ENCODE measurements around the gene CTSW. TPM values are rescaled to one million over a fixed set of nuclear protein-coding genes. Genes with fewer than 3 reads are reported as not detected.

The CTSW gene
- total RNA-seq, 2 experiments from 2014 or later: 20.6 to 21.6 TPM

DNA sequence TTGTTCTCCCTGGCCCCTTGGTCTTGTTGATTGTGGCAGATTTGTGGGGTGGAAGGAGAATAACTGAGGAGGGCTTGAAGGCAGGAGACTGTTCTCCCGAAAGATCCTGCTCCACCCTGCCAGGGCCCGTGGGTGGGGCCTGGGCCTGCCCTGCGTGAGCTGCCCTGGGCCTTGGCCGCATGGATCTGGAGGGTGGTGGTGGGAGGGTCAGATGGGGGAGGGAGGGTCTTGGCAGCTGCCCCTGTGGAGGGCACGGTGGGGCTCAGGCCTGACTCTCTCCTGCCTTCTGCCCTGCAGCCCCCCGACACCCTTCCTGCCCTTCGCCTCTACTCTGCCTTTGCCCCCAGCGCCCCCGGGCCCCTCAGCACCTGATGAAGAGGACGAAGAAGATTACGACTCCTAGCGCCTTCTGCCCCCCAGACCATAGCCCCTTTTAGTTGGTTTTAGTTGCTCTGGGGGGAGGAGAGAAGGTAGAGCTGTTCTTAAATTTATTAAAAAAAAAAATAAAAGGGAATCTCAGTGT, 41.5 kb downstream of the CTSW start:
- intact Hi-C loops (cut with DNase I, micrococcal nuclease): no loop called here

GRCh38 chr11:65921876-65922275, 42.2 kb downstream of the CTSW start:
- H3K27me3 Mint-ChIP-seq: no peaks in the 10 kb centered on the region
- CTCF ChIA-PET: interaction anchor here (4.2 kb wide), 1 partner anchor 33 kb away, joined by 16 read pairs; the partner anchor contains the start of gene FIBP
- Histone ChIP-seq H3K9me3 (ENCODE audit: control insufficient read depth in 1 of 2, insufficient read depth in 1 of 2, low read length in 2 of 2) (no peaks in the 10 kb centered on the region), H3K4me3 (ENCODE audit: low read length) (no peak overlapping the region), H3K36me3 (ENCODE audit: insufficient read depth, low read length) (peaks cover 38% of the 10 kb centered on the region), H3K4me1 (ENCODE audit: insufficient read depth, low read length) (peaks cover 42% of the 10 kb centered on the region), H3K27me3 (ENCODE audit: control insufficient read depth in 1 of 2, insufficient read depth in 2 of 2, low read length in 2 of 2) (no peaks in the 10 kb centered on the region), H3K27ac (ENCODE audit: low read depth in 1 of 2, low read length in 2 of 2) (no peak overlapping the region)
- DNase-seq (no peak), ATAC-seq (ENCODE audit: poor library complexity) (no peak)
- no peaks in the 10 kb centered on the region for H3K9me3 Mint-ChIP-seq
- POLR2A ChIA-PET: interaction anchor here (6.6 kb wide), 1 partner anchor 32 kb away, joined by 104 read pairs; the partner anchor contains the start of genes CCDC85B and FIBP
- peaks cover 41% of the 10 kb centered on the region for H3K36me3 Mint-ChIP-seq (ENCODE audit: low read depth)
- intact Hi-C loops (cut with DNase I, micrococcal nuclease): no loop called here
- TF ChIP-seq, protein P1, sequence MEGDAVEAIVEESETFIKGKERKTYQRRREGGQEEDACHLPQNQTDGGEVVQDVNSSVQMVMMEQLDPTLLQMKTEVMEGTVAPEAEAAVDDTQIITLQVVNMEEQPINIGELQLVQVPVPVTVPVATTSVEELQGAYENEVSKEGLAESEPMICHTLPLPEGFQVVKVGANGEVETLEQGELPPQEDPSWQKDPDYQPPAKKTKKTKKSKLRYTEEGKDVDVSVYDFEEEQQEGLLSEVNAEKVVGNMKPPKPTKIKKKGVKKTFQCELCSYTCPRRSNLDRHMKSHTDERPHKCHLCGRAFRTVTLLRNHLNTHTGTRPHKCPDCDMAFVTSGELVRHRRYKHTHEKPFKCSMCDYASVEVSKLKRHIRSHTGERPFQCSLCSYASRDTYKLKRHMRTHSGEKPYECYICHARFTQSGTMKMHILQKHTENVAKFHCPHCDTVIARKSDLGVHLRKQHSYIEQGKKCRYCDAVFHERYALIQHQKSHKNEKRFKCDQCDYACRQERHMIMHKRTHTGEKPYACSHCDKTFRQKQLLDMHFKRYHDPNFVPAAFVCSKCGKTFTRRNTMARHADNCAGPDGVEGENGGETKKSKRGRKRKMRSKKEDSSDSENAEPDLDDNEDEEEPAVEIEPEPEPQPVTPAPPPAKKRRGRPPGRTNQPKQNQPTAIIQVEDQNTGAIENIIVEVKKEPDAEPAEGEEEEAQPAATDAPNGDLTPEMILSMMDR (IDR thresholded peaks at IDR 0.05): no peak
- peaks cover 27% of the 10 kb centered on the region for H3K4me1 Mint-ChIP-seq (ENCODE audit: low read depth)
- peak overlapping the region; percentile 44 for H3K27ac Mint-ChIP-seq
- peak overlapping the region; percentile 50 for H3K4me3 Mint-ChIP-seq

More for the DNA sequence above, 41.5 kb downstream of the CTSW start:
- no peaks in the 10 kb centered on the region for H3K27me3 ChIP-seq (ENCODE audit: control insufficient read depth in 1 of 2, insufficient read depth in 2 of 2, low read length in 2 of 2)
- H3K27ac ChIP-seq (ENCODE audit: low read depth in 1 of 2, low read length in 2 of 2): no peak overlapping the region
- Mint-ChIP-seq H3K27ac (no peak overlapping the region), H3K4me1 (ENCODE audit: low read depth) (peaks cover 34% of the 10 kb centered on the region), H3K4me3 (peak overlapping the region; percentile 38), H3K36me3 (ENCODE audit: low read depth) (peaks cover 48% of the 10 kb centered on the region), H3K9me3 (no peaks in the 10 kb centered on the region), H3K27me3 (no peaks in the 10 kb centered on the region)
- DNase-seq: peak in 1 of 14 experiments; percentile 32
- H3K36me3 ChIP-seq (ENCODE audit: insufficient read depth, low read length): peaks cover 45% of the 10 kb centered on the region
- peaks cover 48% of the 10 kb centered on the region for H3K4me1 ChIP-seq (ENCODE audit: insufficient read depth, low read length)
- POLR2A ChIA-PET: interaction anchor here (6.6 kb wide), 1 partner anchor 31 kb away, joined by 104 read pairs; the partner anchor contains the start of genes CCDC85B and FIBP
- peak overlapping the region; percentile 84 for H3K4me3 ChIP-seq (ENCODE audit: low read length)
- H3K9me3 ChIP-seq (ENCODE audit: control insufficient read depth in 1 of 2, insufficient read depth in 1 of 2, low read length in 2 of 2): no peaks in the 10 kb centered on the region
- TF ChIP-seq, protein P1 (IDR thresholded peaks at IDR 0.05): no peak
- no peak for ATAC-seq (ENCODE audit: poor library complexity)
- CTCF ChIA-PET: interaction anchor here (4.2 kb wide), 1 partner anchor 33 kb away, joined by 16 read pairs; the partner anchor contains the start of gene FIBP

DNA sequence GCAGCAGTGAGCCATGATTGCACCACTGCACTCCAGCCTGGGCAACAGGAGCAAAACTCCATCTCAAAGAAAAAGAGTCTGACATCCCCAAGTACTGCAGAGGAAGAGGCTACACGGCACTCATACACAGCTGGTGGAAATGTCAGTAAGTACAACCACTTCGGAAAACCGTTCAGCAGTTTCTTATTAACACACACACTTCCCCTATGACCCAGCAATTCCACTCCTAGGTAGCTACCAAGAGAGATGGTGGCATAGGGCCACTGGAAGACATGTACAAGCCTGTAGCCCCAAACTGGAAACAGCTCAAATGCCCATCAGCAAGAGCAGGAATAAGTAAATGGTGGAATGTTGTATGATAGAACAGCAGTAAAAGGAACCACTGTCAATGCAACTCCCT, 42.9 kb downstream of the CTSW start:
- Mint-ChIP-seq H3K27me3 (no peaks in the 10 kb centered on the region), H3K36me3 (ENCODE audit: low read depth) (peaks cover 36% of the 10 kb centered on the region), H3K9me3 (no peaks in the 10 kb centered on the region), H3K4me1 (ENCODE audit: low read depth) (peaks cover 28% of the 10 kb centered on the region), H3K4me3 (peak overlapping the region; percentile 55), H3K27ac (peak overlapping the region; percentile 44)
- DNase-seq: no peak
- Histone ChIP-seq H3K36me3 (ENCODE audit: insufficient read depth, low read length) (peaks cover 32% of the 10 kb centered on the region), H3K27ac (ENCODE audit: low read depth in 1 of 2, low read length in 2 of 2) (no peak overlapping the region), H3K9me3 (ENCODE audit: control insufficient read depth in 1 of 2, insufficient read depth in 1 of 2, low read length in 2 of 2) (no peaks in the 10 kb centered on the region), H3K4me1 (ENCODE audit: insufficient read depth, low read length) (peaks cover 42% of the 10 kb centered on the region), H3K4me3 (ENCODE audit: low read length) (no peak overlapping the region), H3K27me3 (ENCODE audit: control insufficient read depth in 1 of 2, insufficient read depth in 2 of 2, low read length in 2 of 2) (no peaks in the 10 kb centered on the region)
- ChIA-PET POLR2A (interaction anchor here (6.6 kb wide), 1 partner anchor 33 kb away, joined by 104 read pairs; the partner anchor contains the start of genes CCDC85B and FIBP), CTCF (interaction anchor here (1.0 to 4.2 kb wide), 3 partner anchors 34 to 66 kb away, joined by 3 to 16 read pairs (median 4); partner anchors contain the start of gene FIBP)
- intact Hi-C loops (cut with DNase I, micrococcal nuclease): no loop called here
- ATAC-seq (ENCODE audit: poor library complexity): no peak
- TF ChIP-seq, protein P1 (IDR thresholded peaks at IDR 0.05): no peak

Measured in CD4-positive, alpha-beta T cell (primary cell).